GM12878 (cell line): ENCODE measurements around the gene GSTO1. TPM values are rescaled to one million over a fixed set of nuclear protein-coding genes. Genes with fewer than 3 reads are reported as not detected.
A peak's percentile ranks its signal among the peaks of the same experiment; 100 is the strongest.

Experiments
- ATAC-seq: fragments of 200-7000 bp; cut with Tn5 transposase; 3 replicates; pipeline ENCODE4 v1.9.1; 2020; ENCODE audit warnings: mild to moderate bottlenecking, moderate library complexity
- BruUV-seq: library from RNA; stranded (reverse); fragments of 400-500 nt; replicated peaks from 2 replicates; lab custom pipeline; 2021; lab: Mats Ljungman, UMichigan
- CTCF ChIA-PET: fragments of 300-600 bp; sonication (Branson Sonifier 250); formaldehyde crosslinking; extraction: SDS; loops from one replicate; lab custom pipeline; 2021; ENCODE audit warnings: inconsistent platforms; lab: Yijun Ruan, JAX
- POLR2A ChIA-PET: fragments of 350-600 bp; formaldehyde crosslinking; extraction: SDS; loops from one replicate; lab custom pipeline; 2021; ENCODE audit warnings: inconsistent platforms; lab: Charles Lee
- RAD21 ChIA-PET: fragments of 300-600 bp; sonication (Branson Sonifier 250); formaldehyde crosslinking; loops from one replicate; lab custom pipeline; 2023; ENCODE audit warnings: antibody characterized with exemption; ENCODE audit not compliant: unreplicated experiment; lab: Charles Lee
- SMC1A ChIA-PET: fragments of 300-600 bp; sonication (Branson Sonifier 250); formaldehyde crosslinking; loops from one replicate; lab custom pipeline; 2023; ENCODE audit not compliant: unreplicated experiment, uncharacterized antibody; lab: Charles Lee
- DNase-seq: peaks from one replicate; pipeline ENCODE4 v3.0.0-alpha.2; 2011; ENCODE audit warnings: low read depth, low spot score
- FAIRE-seq: peaks from 3 replicates; lab custom pipeline; 2011; peaks lifted over from hg19 to GRCh38; lab: Jason Lieb, UNC
- H2AFZ ChIP-seq: 2 replicates; pipeline ENCODE4 v1.6.0; 2011; ENCODE audit warnings: low read depth, low read length, control low read depth; ENCODE audit not compliant: control insufficient read depth
- H3K27ac ChIP-seq: 2 replicates; pipeline ENCODE4 v1.5.1; 2011; ENCODE audit warnings: control low read depth; ENCODE audit not compliant: control insufficient read depth, insufficient read depth
- H3K27me3 ChIP-seq, 2 experiments: replicated peaks in 1 of 2; 2 replicates each; pipeline versions ENCODE4 v1.6.0 to v1.6.1; 2011; ENCODE audit warnings: low read length in 1 of 2; ENCODE audit not compliant: control insufficient read depth in 2 of 2, insufficient read depth in 2 of 2
- H3K36me3 ChIP-seq, 2 experiments: 2 replicates each; pipeline ENCODE4 v1.5.1; 2011; ENCODE audit warnings: low read length in 1 of 2; ENCODE audit not compliant: control insufficient read depth in 2 of 2, insufficient read depth in 2 of 2
- H3K4me1 ChIP-seq: 2 replicates; pipeline ENCODE4 v1.6.1; 2011; ENCODE audit warnings: mild to moderate bottlenecking, low read length, moderate library complexity, mixed read lengths; ENCODE audit not compliant: control insufficient read depth, insufficient read depth
- H3K4me2 ChIP-seq: 2 replicates; pipeline ENCODE4 v1.6.0; 2011; ENCODE audit warnings: control low read depth; ENCODE audit not compliant: control insufficient read depth, insufficient read depth
- H3K4me3 ChIP-seq: fragments of 200-600 bp; sonication (generic); 2 replicates; pipeline ENCODE4 v1.5.1; 2016
- H3K79me2 ChIP-seq: 2 replicates; pipeline ENCODE4 v1.6.0; 2011; ENCODE audit warnings: low read length; ENCODE audit not compliant: control insufficient read depth, insufficient read depth
- H3K9ac ChIP-seq: 2 replicates; pipeline ENCODE4 v1.8.0; 2011; ENCODE audit warnings: low read length, control low read depth, mixed read lengths; ENCODE audit not compliant: control insufficient read depth, insufficient read depth
- H3K9me3 ChIP-seq: replicated peaks from 3 replicates; pipeline ENCODE4 v1.5.1; 2011; ENCODE audit warnings: mild to moderate bottlenecking, low read length; ENCODE audit not compliant: control insufficient read depth, insufficient read depth
- H4K20me1 ChIP-seq: 2 replicates; pipeline ENCODE4 v1.6.0; 2011; ENCODE audit not compliant: control insufficient read depth, insufficient read depth
- BACH1 ChIP-seq: fragments of 450-650 bp; IDR thresholded peaks from 2 replicates; pipeline ENCODE4 v1.6.1; 2017; ENCODE audit warnings: mild to moderate bottlenecking, borderline replicate concordance
- ELK1 ChIP-seq: IDR thresholded peaks from 2 replicates; pipeline ENCODE4 v1.6.1; 2012; ENCODE audit warnings: low read depth, low read length, improper control_type of control experiment
- EZH2 ChIP-seq: IDR thresholded peaks from 2 replicates; pipeline ENCODE4 v1.6.1; 2012; ENCODE audit warnings: low read depth, mild to moderate bottlenecking, control low read depth, inconsistent platforms, low read length, borderline replicate concordance; ENCODE audit not compliant: control insufficient read depth
- GATAD2B ChIP-seq: fragments of 450-650 bp; conservative IDR thresholded peaks from 2 replicates; pipeline ENCODE4 v1.6.1; 2017; ENCODE audit warnings: low read depth, mild to moderate bottlenecking, moderate library complexity
- KAT2A ChIP-seq: conservative IDR thresholded peaks from 2 replicates; pipeline ENCODE4 v1.6.1; 2011; ENCODE audit warnings: low read depth, low read length; ENCODE audit not compliant: control insufficient read depth
- MTA2 ChIP-seq: fragments of 450-650 bp; IDR thresholded peaks from 2 replicates; pipeline ENCODE4 v1.6.1; 2016; ENCODE audit warnings: low read depth, mild to moderate bottlenecking, moderate library complexity
- RELB ChIP-seq: fragments of 450-650 bp; IDR thresholded peaks from 2 replicates; pipeline ENCODE4 v1.6.1; 2017; ENCODE audit warnings: low read depth, mild to moderate bottlenecking, moderate library complexity
- ZBTB11 ChIP-seq: fragments of 450-650 bp; formaldehyde crosslinking; IDR thresholded peaks from 2 replicates; pipeline ENCODE4 v1.5.0; 2022; ENCODE audit warnings: mild to moderate bottlenecking, missing genetic modification characterization
- WGBS: methylation state at CpG from one replicate; pipeline ENCODE4 v1.1.6; 2016; ENCODE audit warnings: low lambda C conversion rate; ENCODE audit not compliant: insufficient replicate concordance, insufficient coverage; ENCODE audit errors: missing lambda C conversion rate; 5-methylcytosine and 5-hydroxymethylcytosine counted together
- in situ Hi-C: fragments of 300-500 bp; cut with MboI; formaldehyde crosslinking; loops from 9 replicates; pipeline ENCODE4 v1.14.3; 2018; ENCODE audit warnings: mixed read lengths
- intact Hi-C: fragments of 100-400 bp; cut with micrococcal nuclease; formaldehyde crosslinking; loops from one replicate; pipeline ENCODE4 v1.14.2; 2022; ENCODE audit not compliant: unreplicated experiment
- polyA plus RNA-seq, 11 experiments: library from polyadenylated mRNA; depleted of rRNA in 4 of 11; unstranded in 6 of 11; stranded (reverse) in 5 of 11; fragments of >200 nt; fragmentation: Nextera tagmentation in 4 of 11; fragmentation: Illumina TruSeq in 1 of 11; extraction: Ambion mirVana in 4 of 11; extraction: Trizol in 1 of 11; gene quantifications; 1 replicate in 1 of 11; 2 replicates in 10 of 11; pipeline versions ENCODE4 v1.2.1 to v1.2.3, GENCODE V29; 2011 to 2016; ENCODE audit warnings: inconsistent platforms in 2 of 11, missing spikeins in 2 of 11, low read depth in 1 of 11
- total RNA-seq, 4 experiments: library from RNA; depleted of rRNA in 3 of 4; stranded (reverse); fragments of >200 nt in 3 of 4; fragmentation: Illumina TruSeq in 1 of 4; extraction: Trizol in 1 of 4; gene quantifications; 2 replicates each; pipeline versions ENCODE4 v1.2.1 to v1.2.3, GENCODE V29; 2013 to 2021

GSTO1 gene
- total and polyA plus RNA-seq, 10 of the 15 experiments (the other 5 are each of a cell fraction or from before 2014, with no cell fraction given), result 53.1 to 197 (median 112) TPM

GRCh38 chr10:104257235-104257634 lies 2.5 kb downstream of the GSTO1 start:
- Histone ChIP-seq H3K9me3 (no peaks in the 10 kb centered on the region), H3K4me2 (0 out of 2 replicates have a peak overlapping the region, but pooled peaks have one; percentile 7), H3K4me1 (peaks cover 8% of the 10 kb centered on the region), H2AFZ (no peak overlapping the region), H4K20me1 (no peaks in the 10 kb centered on the region), H3K9ac (no peak overlapping the region), H3K4me3 (no peak overlapping the region; the same call in 1 of the 2 replicates), H3K36me3 (peaks cover 0 to 26% of the 10 kb centered on the region in 2 experiments; a peak in 3 of 4 replicates), H3K79me2 (peaks cover 49% of the 10 kb centered on the region), H3K27ac (no peak overlapping the region), H3K27me3 (no peaks in the 10 kb centered on the region)
- 100% methylated on average over 5 of the region's 5 CpGs for WGBS
- TF ChIP-seq ZBTB11 (no peak), MTA2 (no peak), ELK1 (no peak), GATAD2B (no peak), KAT2A (no peak), BACH1 (no peak), RELB (no peak), EZH2 (no peak)
- ChIA-PET CTCF (interaction anchor here (1.0 to 13.2 kb wide), 6 partner anchors 14 to 95 kb away, joined by 3 to 105 read pairs (median 6); no protein-coding TSS in a partner anchor), POLR2A (interaction anchor here (0.8 to 4.8 kb wide), 2 partner anchors 11 to 17 kb away, joined by 3 to 36 read pairs; partner anchors contain the start of gene GSTO2), RAD21 (interaction anchor here (3.9 kb wide), 1 partner anchor 17 kb away, joined by 24 read pairs; no protein-coding TSS in a partner anchor), SMC1A (interaction anchor here (0.9 to 7.3 kb wide), 4 partner anchors 10 to 327 kb away, joined by 3 to 30 read pairs (median 13); partner anchors contain the start of gene GSTO2)
- DNase-seq (no peak), ATAC-seq (no peak), FAIRE-seq (no peak)
- in situ Hi-C loops, result no loop called here
- BruUV-seq, result no TSS peak
- intact Hi-C loops, result no loop called here
